Measurements from ENCODE around the gene ANXA4. TPM values are rescaled to one million over a fixed set of nuclear protein-coding genes. Genes with fewer than 3 reads are reported as not detected.

Gene ANXA4
- total RNA-seq, 2 donors from 2014 or later, result 62.8 to 67.8 TPM

DNA sequence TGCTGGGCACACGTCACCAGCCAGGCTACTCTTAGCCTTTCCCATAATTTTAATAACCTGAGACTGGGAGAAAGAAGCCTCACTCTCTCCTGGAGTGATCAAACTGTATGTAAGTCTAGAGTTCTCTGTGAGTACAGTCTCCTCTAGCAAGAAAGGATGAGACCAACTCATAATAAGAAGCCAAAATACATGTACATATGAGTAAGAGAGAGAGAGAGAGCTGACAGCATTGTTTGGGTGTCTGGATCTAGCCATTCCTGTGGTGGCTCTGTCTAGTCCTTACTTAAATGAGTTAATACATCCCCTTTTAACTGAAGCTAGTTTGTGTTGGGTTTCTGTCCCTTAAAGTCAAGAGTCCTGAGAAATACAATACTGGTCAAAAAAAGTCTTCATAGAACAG, 26.0 kb upstream of the ANXA4 start:
- ATAC-seq (ENCODE audit: insufficient number of reproducible peaks, low FRiP score, low read depth), result no peak

DNA sequence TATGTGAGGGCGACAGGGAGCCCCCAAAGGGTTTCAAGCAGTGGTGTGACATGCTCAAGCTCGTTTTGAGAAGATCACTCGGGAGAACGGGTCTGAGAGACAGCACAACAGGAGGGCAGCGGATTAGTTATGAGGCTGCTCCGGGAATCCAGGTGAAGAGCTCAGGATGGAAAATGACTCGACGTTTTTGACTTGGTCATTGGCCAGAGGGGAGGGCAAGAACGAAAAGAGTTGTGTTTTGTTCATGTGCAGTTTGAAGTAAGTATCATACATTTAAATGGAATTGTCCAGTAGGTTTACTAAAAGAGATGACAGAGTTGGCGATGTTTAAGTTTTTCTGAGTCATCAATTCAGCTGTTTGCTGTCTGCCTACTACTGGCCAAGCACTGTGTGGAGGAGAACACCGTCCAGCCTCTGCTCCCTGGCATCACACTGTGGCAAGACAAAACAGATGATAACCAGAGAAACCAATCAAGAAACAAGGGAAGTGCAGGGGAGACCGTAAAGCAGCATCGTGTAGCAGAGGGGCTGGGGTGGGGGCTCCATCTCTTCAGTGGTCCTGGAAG, 25.3 kb upstream of the ANXA4 start:
- Histone ChIP-seq H3K4me3 (no peak overlapping the region), H3K27ac (no peak overlapping the region), H3K4me1 (ENCODE audit: control insufficient read depth in 1 of 2, low read depth in 2 of 2) (peaks cover 7 to 18% of the 10 kb centered on the region in 2 donors), H3K36me3 (no peaks in the 10 kb centered on the region), H3K27me3 (replicated peaks; ENCODE audit: insufficient read depth) (no peaks in the 10 kb centered on the region), H3K9me3 (no peaks in the 10 kb centered on the region)
- no peak for ATAC-seq (ENCODE audit: insufficient number of reproducible peaks, low FRiP score, low read depth)
- TF ChIP-seq, protein P1, sequence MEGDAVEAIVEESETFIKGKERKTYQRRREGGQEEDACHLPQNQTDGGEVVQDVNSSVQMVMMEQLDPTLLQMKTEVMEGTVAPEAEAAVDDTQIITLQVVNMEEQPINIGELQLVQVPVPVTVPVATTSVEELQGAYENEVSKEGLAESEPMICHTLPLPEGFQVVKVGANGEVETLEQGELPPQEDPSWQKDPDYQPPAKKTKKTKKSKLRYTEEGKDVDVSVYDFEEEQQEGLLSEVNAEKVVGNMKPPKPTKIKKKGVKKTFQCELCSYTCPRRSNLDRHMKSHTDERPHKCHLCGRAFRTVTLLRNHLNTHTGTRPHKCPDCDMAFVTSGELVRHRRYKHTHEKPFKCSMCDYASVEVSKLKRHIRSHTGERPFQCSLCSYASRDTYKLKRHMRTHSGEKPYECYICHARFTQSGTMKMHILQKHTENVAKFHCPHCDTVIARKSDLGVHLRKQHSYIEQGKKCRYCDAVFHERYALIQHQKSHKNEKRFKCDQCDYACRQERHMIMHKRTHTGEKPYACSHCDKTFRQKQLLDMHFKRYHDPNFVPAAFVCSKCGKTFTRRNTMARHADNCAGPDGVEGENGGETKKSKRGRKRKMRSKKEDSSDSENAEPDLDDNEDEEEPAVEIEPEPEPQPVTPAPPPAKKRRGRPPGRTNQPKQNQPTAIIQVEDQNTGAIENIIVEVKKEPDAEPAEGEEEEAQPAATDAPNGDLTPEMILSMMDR (IDR thresholded peaks at IDR 0.05), result no peak
- no peak for DNase-seq (ENCODE audit: low spot score)

More for the DNA sequence above, 26.0 kb upstream of the ANXA4 start:
- Histone ChIP-seq H3K27ac (no peak overlapping the region), H3K9me3 (no peaks in the 10 kb centered on the region), H3K4me1 (ENCODE audit: control insufficient read depth in 1 of 2, low read depth in 2 of 2) (peaks cover 7 to 18% of the 10 kb centered on the region in 2 donors), H3K36me3 (no peaks in the 10 kb centered on the region), H3K4me3 (no peak overlapping the region), H3K27me3 (replicated peaks; ENCODE audit: insufficient read depth) (no peaks in the 10 kb centered on the region)
- DNase-seq (ENCODE audit: low spot score), result no peak
- TF ChIP-seq, protein P1 (IDR thresholded peaks at IDR 0.05), result no peak

DNA sequence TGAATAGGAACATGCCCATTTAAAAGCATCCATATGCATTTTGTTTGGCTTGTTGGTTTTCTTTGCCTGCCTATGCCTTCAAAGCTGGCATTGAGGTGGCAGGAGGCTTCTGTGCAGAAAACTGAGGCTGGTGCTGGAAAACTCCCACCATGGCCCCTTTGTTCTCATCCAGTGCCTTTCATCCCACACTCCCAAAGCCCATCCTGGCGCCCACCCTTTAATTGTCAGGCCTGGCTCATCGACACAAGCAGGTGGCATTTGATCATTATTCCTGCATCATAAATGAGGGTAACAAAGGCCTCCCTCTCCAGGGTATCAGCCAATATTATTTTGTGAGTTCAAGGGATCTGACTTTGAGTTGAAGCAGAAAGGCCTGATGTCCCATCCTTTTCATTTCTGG, 24.7 kb upstream of the ANXA4 start:
- ATAC-seq (ENCODE audit: insufficient number of reproducible peaks, low FRiP score, low read depth), result no peak
- H3K27me3 ChIP-seq (replicated peaks; ENCODE audit: insufficient read depth), result no peaks in the 10 kb centered on the region
- H3K4me1 ChIP-seq (ENCODE audit: control insufficient read depth in 1 of 2, low read depth in 2 of 2), result peaks cover 7 to 18% of the 10 kb centered on the region in 2 donors

DNA sequence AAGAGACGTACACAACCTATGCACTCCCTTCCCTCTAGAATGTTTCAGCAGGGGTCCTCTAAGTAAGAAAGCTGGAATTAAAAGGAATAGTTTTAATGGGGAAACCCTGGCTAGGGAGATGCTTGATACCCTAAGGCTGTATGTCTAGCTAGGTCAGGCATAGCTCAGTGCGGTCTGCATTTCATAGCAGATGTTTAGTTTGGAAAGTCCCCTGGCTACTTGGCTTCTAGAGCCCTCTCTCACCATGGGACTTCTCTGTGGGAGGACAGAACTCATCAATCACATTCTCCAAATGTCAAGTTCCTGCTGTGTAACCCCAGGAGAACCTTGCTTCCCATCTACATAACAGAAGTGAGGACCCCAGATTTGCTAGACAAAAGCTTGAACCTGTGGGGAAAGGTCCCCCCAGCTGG, 24.1 kb upstream of the ANXA4 start:
- ATAC-seq (ENCODE audit: insufficient number of reproducible peaks, low FRiP score, low read depth), result no peak
- H3K27ac ChIP-seq, result no peak overlapping the region
- DNase-seq (ENCODE audit: low spot score), result no peak
- no peaks in the 10 kb centered on the region for H3K27me3 ChIP-seq (replicated peaks; ENCODE audit: insufficient read depth)
- peaks cover 7 to 18% of the 10 kb centered on the region in 2 donors for H3K4me1 ChIP-seq (ENCODE audit: control insufficient read depth in 1 of 2, low read depth in 2 of 2)
- no peak overlapping the region for H3K4me3 ChIP-seq
- TF ChIP-seq, protein P1 (IDR thresholded peaks at IDR 0.05), result no peak
- no peaks in the 10 kb centered on the region for H3K36me3 ChIP-seq
- H3K9me3 ChIP-seq, result no peaks in the 10 kb centered on the region

More for the DNA sequence above, 24.7 kb upstream of the ANXA4 start:
- Histone ChIP-seq H3K4me3 (no peak overlapping the region), H3K27ac (no peak overlapping the region), H3K36me3 (no peaks in the 10 kb centered on the region), H3K9me3 (no peaks in the 10 kb centered on the region)
- DNase-seq (ENCODE audit: low spot score), result no peak
- TF ChIP-seq, protein P1 (IDR thresholded peaks at IDR 0.05), result no peak

DNA sequence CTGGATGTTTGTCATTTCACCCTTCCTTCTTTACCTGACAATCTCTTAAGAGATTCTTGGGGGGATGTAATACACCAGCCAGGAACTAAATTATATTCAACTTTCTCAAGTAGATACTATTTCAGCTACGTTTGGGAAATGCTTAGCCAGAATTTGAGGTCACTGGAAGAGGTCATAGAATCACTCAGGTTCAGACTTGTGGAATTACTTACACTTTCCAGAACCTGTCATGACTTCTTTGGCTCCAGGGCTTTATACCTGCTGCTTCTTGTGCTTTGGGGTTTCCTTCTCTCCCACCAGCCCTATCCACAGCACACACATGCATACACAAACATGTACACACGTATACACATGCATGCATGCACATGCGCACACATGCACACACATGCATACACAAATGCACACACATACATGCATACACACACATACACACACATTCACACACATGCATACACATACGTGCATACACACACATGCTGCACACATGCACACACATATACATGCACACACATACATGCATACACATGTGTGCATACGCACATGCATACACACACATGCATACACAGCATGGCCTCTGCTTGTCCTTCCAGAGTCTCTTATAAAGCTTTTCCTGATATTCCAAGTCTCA, 23.5 kb upstream of the ANXA4 start:
- no peaks in the 10 kb centered on the region for H3K36me3 ChIP-seq
- TF ChIP-seq, protein P1 (IDR thresholded peaks at IDR 0.05), result no peak
- H3K4me1 ChIP-seq (ENCODE audit: control insufficient read depth in 1 of 2, low read depth in 2 of 2), result peaks cover 7 to 18% of the 10 kb centered on the region in 2 donors
- H3K4me3 ChIP-seq, result no peak overlapping the region
- no peaks in the 10 kb centered on the region for H3K27me3 ChIP-seq (replicated peaks; ENCODE audit: insufficient read depth)
- ATAC-seq (ENCODE audit: insufficient number of reproducible peaks, low FRiP score, low read depth) (no peak), DNase-seq (ENCODE audit: low spot score) (no peak)
- H3K9me3 ChIP-seq, result no peaks in the 10 kb centered on the region
- H3K27ac ChIP-seq, result no peak overlapping the region

Data from thoracic aorta (tissue), 2 donors.